Measurements from ENCODE around the gene ELOVL7. TPM values are rescaled to one million over a fixed set of nuclear protein-coding genes. Genes with fewer than 3 reads are reported as not detected.
"Not testable (repeated sequence)": the region's sequence is repeated elsewhere in the genome, so short reads cannot be mapped to it uniquely, and the experiment has no call there.

ELOVL7 gene
- total RNA-seq, 4 donors from 2014 or later: 2.1 to 14.3 (median 7.5) TPM

- no peak for TF ChIP-seq CTCF (IDR thresholded peaks at IDR 0.05)
- DNase-seq (ENCODE audit: low spot score) (no peak), ATAC-seq (ENCODE audit: low FRiP score) (no peak)
Measured at GRCh38 chr5:60809891-60810425, 34.1 kb downstream of the ELOVL7 start.

GRCh38 chr5:60806591-60807243 is 37.4 kb downstream of the ELOVL7 start:
- TF ChIP-seq CTCF (IDR thresholded peaks at IDR 0.05): no peak
- ATAC-seq (ENCODE audit: low FRiP score) (no peak), DNase-seq (ENCODE audit: low spot score) (no peak)

GRCh38 chr5:60805463-60805862 is 38.6 kb downstream of the ELOVL7 start:
- DNase-seq (ENCODE audit: low spot score) (no peak), ATAC-seq (ENCODE audit: low FRiP score) (no peak)
- TF ChIP-seq CTCF (IDR thresholded peaks at IDR 0.05): no peak

- no peak for TF ChIP-seq CTCF (IDR thresholded peaks at IDR 0.05)
- DNase-seq (ENCODE audit: low spot score) (no peak), ATAC-seq (ENCODE audit: low FRiP score) (no peak)
Measured at GRCh38 chr5:60803712-60804111, 40.4 kb downstream of the ELOVL7 start.

- DNase-seq (ENCODE audit: low spot score) (no peak), ATAC-seq (ENCODE audit: low FRiP score) (no peak)
- TF ChIP-seq CTCF (IDR thresholded peaks at IDR 0.05): no peak
Measured at GRCh38 chr5:60802986-60803385, 41.1 kb downstream of the ELOVL7 start.

GRCh38 chr5:60802226-60802625 is 41.8 kb downstream of the ELOVL7 start:
- ATAC-seq (ENCODE audit: low FRiP score) (no peak), DNase-seq (ENCODE audit: low spot score) (no peak)
- no peak for TF ChIP-seq CTCF (IDR thresholded peaks at IDR 0.05)

- DNase-seq (ENCODE audit: low spot score) (no peak), ATAC-seq (ENCODE audit: low FRiP score) (no peak)
- TF ChIP-seq CTCF (IDR thresholded peaks at IDR 0.05): no peak
Measured at GRCh38 chr5:60797482-60798153, 46.5 kb downstream of the ELOVL7 start.

GRCh38 chr5:60795424-60795950 is 48.6 kb downstream of the ELOVL7 start:
- not testable (repeated sequence) for ATAC-seq (ENCODE audit: low FRiP score); DNase-seq (ENCODE audit: low spot score)
